Ovary (tissue), 3 donors: ENCODE measurements around the gene CRADD.
"Not testable (repeated sequence)": the region's sequence is repeated elsewhere in the genome, so short reads cannot be mapped to it uniquely, and the experiment has no call there.

ENCODE experiments used
- CTCF ChIP-seq, 3 donors: fragments of 450-650 bp in 2 of 3; fragments of 200-600 bp in 1 of 3; IDR thresholded peaks; one replicate each; pipeline versions ENCODE4 v1.5.1 to v1.8.0; 2016 to 2022; ENCODE audit warnings: antibody characterized with exemption in 3 of 3, mild to moderate bottlenecking in 1 of 3
- EP300 ChIP-seq: sonication (generic); formaldehyde crosslinking; IDR thresholded peaks from one replicate; pipeline ENCODE4 v1.6.1; 2017; ENCODE audit warnings: antibody characterized with exemption
- POLR2A ChIP-seq: fragments of 450-650 bp; IDR thresholded peaks from one replicate; pipeline ENCODE4 v1.6.1; 2017; ENCODE audit warnings: antibody characterized with exemption, mild to moderate bottlenecking, moderate library complexity
- donor health status: DM: no; HTN: no; CAD: no.

- TF ChIP-seq EP300; CTCF (IDR thresholded peaks at IDR 0.05); POLR2A: not testable (repeated sequence)
Observed at GRCh38 chr12:93754859-93755258, 77.7 kb downstream of the CRADD start.
